CD4-positive, alpha-beta T cell treated with Interleukin-12 subunit alpha and Interleukin-12 subunit beta, for 1 hour (primary cell): ENCODE data around the gene POU2F2.
A peak's percentile ranks its signal among the peaks of the same experiment; 100 is the strongest.

Source experiments
- DNase-seq: peaks from one replicate; pipeline ENCODE4 v3.0.0-alpha.2; 2020

POU2F2 gene

GRCh38 chr19:42154471-42155323, 22.5 kb upstream of the POU2F2 start:
- no peak for DNase-seq

DNA sequence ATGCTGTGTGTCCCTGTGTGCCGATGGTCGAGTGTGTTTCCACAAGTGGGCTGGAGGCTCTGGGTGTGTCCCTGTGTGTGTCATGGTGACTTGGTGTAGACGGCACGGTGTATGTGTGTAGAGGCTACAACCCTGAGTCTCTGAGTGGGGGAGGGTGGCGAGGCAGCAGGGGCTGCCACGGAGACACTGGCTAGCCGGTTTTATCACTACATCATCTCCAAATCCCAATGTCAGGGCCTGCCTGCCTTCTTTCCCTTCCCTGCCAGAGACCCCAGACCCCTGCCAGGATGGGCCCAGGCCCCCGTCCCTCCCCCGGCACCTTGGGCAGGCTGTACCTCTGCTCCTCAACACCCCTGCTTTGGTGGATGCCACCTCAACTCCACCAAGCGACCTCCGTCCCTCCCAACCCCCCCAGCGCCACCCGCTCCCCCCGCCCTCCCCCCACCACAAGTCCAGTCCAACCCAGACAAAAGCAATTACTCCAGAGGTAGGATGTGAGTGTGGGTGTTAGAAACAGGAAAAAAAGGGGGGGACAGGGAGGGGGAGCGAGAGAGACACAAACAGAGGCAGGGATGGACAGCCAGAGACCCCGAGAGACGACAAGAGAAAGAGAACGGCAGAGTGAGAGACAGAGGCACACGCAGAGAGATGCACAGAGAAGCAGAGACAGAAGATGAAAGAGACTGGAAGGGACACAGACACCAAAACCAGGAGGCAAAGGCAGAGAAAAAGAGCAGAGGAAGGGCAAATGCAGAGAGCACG, 21.6 kb upstream of the POU2F2 start:
- no peak for DNase-seq

- no peak for DNase-seq
Measured at GRCh38 chr19:42152910-42153671, 20.8 kb upstream of the POU2F2 start.

DNA sequence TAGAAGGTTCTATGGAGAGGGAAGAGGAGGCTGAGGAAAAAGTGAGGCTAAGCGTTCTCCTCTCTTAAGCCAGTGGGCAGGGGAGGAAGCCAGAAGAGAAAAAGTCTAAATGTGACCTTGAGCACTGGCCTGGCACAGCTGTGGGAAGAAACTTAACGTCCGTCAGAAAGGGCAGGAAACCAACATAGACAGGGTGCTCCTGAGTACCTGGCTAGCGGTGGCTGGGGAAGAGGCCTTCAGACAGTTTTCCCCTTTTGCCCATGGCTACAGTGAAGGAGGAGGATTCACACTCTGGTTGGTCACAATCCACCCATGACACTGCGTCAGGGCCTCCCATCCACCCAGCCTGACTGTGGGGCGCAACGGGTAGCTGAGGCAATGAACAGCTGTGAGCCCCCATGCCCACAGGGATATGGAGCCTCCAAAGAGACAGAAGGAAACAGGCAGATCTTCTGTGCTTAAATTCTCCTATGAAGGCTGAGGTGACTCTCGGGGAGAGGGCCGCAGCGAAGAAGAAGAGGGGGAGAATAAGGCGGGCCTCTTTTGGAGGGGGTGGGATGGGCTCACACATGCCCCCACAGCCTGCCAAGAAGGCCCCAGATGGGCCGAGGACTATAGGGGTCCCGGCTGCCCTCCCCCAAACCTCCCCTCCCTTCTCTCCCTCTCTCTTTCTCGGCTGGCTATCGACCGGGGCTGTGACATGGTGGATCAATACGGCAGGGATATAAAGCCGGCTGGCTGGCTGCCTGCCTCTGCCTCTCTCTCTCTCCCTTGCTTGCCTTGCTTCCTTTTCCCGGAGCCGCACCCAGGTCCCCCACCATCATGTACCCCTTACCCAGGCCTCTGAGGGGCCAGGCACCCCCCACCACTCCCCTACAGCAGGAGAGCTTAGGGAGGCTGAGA, 19.8 kb upstream of the POU2F2 start:
- DNase-seq, result no peak

DNA sequence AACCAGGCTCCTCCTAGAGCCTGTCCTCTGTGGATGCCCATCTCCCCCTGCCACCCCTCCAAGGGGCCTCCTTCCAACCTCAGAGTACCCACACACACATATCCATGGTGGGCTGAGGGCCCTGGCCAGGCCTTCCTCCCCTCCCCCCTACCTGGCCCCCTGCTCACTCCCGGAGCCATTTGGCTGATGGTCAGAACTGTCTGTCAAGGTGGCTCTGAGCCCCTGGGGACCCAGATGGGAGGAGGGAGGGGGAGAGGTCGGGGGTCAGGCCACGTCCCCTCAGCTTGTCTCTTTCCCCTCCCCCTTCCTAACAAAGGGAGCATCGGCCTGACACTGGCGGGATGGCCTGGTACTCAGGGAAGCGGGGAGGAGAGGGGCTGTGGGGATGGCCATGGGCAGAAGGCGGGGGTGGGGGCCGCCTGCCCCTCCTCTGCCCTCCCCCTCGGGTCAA, 18.7 kb upstream of the POU2F2 start:
- DNase-seq, result no peak

- DNase-seq, result no peak
Measured at GRCh38 chr19:42150364-42150763, 18.1 kb upstream of the POU2F2 start.

- DNase-seq, result no peak
Measured at GRCh38 chr19:42149447-42150202, 17.4 kb upstream of the POU2F2 start.

- peak; percentile 20 for DNase-seq
Measured at GRCh38 chr19:42148266-42148665, 16.0 kb upstream of the POU2F2 start.

- DNase-seq, result no peak
Measured at GRCh38 chr19:42143341-42144234, 11.3 kb upstream of the POU2F2 start.

GRCh38 chr19:42140125-42140754, 8.0 kb upstream of the POU2F2 start:
- no peak for DNase-seq

DNA sequence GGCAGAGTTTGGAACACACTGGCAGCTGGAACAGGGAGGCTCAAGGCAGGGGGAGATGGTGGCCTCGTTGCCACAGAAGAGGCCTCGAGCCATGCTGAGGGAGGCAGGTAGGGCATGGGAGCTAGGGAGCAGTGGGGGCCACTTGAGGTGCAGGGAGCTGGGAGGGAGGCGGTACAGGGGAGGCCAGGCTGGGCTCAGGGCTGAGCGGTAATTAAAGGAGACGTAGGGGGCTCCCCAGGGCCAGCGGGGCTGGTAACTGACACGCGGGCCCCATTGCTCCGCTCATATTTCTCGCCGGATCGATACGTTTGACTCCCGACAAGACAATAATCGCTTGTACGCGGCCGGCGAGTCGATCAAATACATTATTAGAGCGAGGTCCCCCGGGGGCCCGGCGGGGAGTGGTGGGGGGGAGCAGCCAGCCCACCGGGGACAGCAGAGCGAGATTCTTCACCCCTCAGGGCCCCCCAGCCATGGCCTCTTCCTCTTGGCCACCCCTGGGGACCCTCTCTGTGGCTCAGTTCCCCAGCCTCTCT, 2.4 kb upstream of the POU2F2 start:
- DNase-seq, result no peak

DNA sequence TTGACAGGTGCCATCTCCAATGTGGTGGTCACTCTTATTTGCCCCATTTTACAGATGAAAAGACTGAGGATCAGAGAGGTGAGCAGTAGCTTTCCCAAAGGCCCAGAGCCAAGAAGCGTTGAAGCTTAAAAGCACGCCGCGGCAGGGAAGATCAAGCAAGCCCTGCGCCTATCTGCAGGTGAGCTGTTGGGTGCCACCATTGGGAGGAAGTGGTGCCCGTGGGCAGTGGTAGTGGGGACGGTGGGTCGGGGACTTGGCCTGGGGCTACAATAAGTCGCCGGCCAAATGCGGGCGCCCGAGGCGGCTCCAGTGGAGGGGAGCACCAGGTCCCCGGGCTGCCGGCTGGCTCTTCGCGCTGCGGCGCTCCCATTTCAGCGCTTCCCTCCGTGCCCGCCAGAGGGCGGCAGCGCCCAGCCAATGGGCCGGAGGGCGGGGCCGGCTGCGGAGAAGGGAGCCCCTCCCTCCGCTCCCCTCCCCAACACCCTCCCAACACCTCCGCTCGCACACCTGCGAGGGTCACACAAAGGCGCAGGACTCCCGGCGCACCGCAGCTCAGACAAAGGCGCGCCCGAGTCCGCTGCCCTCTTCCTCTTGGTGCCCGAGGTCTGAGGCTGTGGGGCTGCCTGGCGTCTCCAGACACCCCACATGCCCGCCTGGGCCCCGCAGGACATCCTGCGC, 744 bp upstream of the POU2F2 start:
- DNase-seq, result peak; percentile 90

DNA sequence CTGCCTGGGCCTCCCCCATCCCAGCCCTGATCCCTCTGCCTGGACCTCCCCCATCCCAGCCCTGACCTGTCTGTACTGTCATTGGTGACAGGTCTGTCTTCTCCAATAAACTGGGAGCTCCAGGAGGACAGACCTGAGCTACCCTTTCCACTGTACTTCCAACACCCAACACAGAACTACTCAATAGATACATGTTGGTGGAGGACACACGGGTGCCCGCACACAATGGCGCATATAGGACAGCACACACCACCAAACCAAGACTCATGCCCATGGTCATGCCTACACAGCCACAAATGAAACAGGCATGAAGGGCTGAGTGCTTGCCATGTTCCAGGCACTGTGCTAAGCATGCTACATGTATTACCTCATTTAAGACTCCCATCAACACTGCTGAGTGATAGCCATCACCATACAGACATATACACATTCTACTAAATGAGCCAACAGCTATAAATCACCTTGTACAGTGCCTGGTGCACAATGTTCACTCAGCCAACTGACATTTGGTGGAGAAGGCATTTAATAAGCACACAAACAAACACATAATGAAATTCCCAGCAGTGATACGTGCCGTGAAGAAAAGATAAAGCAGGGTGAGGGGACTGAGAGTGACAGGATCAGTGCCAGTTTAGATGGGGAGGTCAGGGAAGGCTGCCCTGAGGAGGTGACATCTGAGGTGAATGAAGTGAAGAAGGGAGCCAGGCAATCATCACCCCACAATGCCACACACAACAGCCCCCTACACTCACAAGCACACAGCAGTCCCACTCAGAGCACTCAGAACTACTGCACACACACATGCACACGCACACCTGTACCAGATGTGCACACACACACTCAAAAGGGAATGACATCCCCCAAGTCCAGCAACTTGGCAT, 857 bp downstream of the POU2F2 start:
- DNase-seq, result no peak

- no peak for DNase-seq
Measured at GRCh38 chr19:42130254-42130573, 2.0 kb downstream of the POU2F2 start.

DNA sequence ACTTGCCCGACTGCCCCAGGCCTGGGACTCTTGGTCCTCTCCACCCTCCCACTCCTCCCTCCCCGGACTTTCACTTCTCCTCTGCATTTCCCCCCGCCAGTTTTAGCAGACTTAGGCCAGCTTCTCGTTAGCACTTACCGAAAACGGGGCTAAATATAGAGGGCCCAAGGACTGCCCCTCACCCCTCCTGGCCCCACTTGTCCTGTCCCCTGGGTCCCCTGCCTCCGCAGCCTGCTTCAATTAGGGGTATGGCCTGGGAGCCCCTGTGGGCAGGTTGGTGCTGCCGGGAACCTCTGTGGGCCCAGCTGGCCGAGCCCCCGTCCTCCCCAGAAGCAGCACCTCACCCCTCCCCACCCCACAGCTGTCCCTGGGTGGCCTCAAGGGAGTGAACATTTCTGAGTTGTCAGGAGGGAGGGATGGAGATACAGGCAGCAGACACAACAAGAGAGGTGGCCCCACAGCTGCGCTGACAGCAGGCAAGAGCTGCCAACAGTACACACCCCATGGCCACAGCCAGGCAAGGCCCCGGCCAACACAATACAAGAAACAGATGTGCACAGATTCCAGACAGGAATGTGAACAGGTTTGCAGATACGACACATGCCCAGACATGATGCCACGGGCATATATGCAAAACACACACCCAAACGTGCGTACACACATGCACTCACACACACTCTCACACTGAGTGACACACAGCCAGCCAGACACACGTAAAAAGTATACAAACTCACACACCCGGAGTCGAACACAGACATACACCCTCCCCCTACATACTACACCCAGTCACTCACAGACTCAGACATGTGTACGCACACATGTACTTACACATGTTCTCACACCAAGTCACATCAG, 2.6 kb downstream of the POU2F2 start:
- peak; percentile 12 for DNase-seq

GRCh38 chr19:42126574-42126973, 5.7 kb downstream of the POU2F2 start:
- DNase-seq, result no peak

GRCh38 chr19:42125536-42125935, 6.7 kb downstream of the POU2F2 start:
- no peak for DNase-seq
